PC-3 (cell line): ENCODE measurements around the gene AGTRAP. TPM values are rescaled to one million over a fixed set of nuclear protein-coding genes. Genes with fewer than 3 reads are reported as not detected.
A peak's percentile ranks its signal among the peaks of the same experiment; 100 is the strongest.

Experiments used
- ATAC-seq: fragments of 200-7000 bp; cut with Tn5 transposase; 2 replicates; pipeline ENCODE4 v1.9.1; 2020; ENCODE audit warnings: mild to moderate bottlenecking, moderate library complexity
- BruUV-seq: library from RNA; stranded (reverse); fragments of 400-500 nt; replicated peaks from 2 replicates; lab custom pipeline; 2021; lab: Mats Ljungman, UMichigan
- CTCF ChIA-PET: fragments of 300-600 bp; sonication (Branson Sonifier 250); formaldehyde crosslinking; loops from one replicate; lab custom pipeline; 2022; ENCODE audit warnings: antibody characterized with exemption; lab: Charles Lee
- POLR2A ChIA-PET: fragments of 300-600 bp; sonication (Branson Sonifier 250); formaldehyde crosslinking; loops from one replicate; lab custom pipeline; 2022; ENCODE audit warnings: antibody characterized with exemption; ENCODE audit not compliant: unreplicated experiment; lab: Charles Lee
- DNase-seq: peaks from one replicate; pipeline ENCODE4 v3.0.0-alpha.2; 2015
- H2AFZ ChIP-seq: fragments of 300-600 bp; sonication (generic); 2 replicates; pipeline ENCODE4 v1.6.0; 2016; ENCODE audit warnings: antibody characterized with exemption, low read length
- H3F3A ChIP-seq: fragments of 300-600 bp; sonication (generic); one replicate; pipeline ENCODE4 v1.6.0; 2017; ENCODE audit warnings: antibody characterized with exemption, low read length, control low read depth, mild to moderate bottlenecking; ENCODE audit not compliant: unreplicated experiment
- H3K27ac ChIP-seq: fragments of 300-600 bp; sonication (generic); 2 replicates; pipeline ENCODE4 v1.5.1; 2016; ENCODE audit warnings: mild to moderate bottlenecking, low read length
- H3K27me3 ChIP-seq: fragments of 300-600 bp; sonication (generic); 2 replicates; pipeline ENCODE4 v1.6.1; 2016; ENCODE audit warnings: low read length, mixed read lengths
- H3K36me3 ChIP-seq: fragments of 300-600 bp; sonication (generic); 2 replicates; pipeline ENCODE4 v1.6.1; 2016; ENCODE audit warnings: low read depth, mixed run types, low read length, mixed read lengths
- H3K4me1 ChIP-seq: fragments of 300-600 bp; sonication (generic); 2 replicates; pipeline ENCODE4 v1.5.1; 2016; ENCODE audit warnings: low read length; ENCODE audit not compliant: insufficient read depth
- H3K4me2 ChIP-seq: fragments of 300-600 bp; sonication (generic); 2 replicates; pipeline ENCODE4 v1.6.0; 2016; ENCODE audit warnings: low read length
- H3K4me3 ChIP-seq: fragments of 300-600 bp; sonication (generic); 2 replicates; pipeline ENCODE4 v1.5.1; 2016; ENCODE audit warnings: mild to moderate bottlenecking, low read length, mixed read lengths
- H3K79me2 ChIP-seq: fragments of 300-600 bp; sonication (generic); 2 replicates; pipeline ENCODE4 v1.6.1; 2017; ENCODE audit warnings: low read length, mixed read lengths
- H3K9ac ChIP-seq: fragments of 300-600 bp; sonication (generic); 2 replicates; pipeline ENCODE4 v1.6.0; 2016; ENCODE audit warnings: mild to moderate bottlenecking, low read length
- H3K9me2 ChIP-seq: fragments of 300-600 bp; sonication (generic); replicated peaks from 2 replicates; pipeline ENCODE4 v1.6.1; 2016; ENCODE audit warnings: mixed run types, low read length, mixed read lengths
- H3K9me3 ChIP-seq: fragments of 300-600 bp; sonication (generic); 2 replicates; pipeline ENCODE4 v1.6.1; 2016; ENCODE audit warnings: low read length, mixed read lengths
- H4K20me1 ChIP-seq: fragments of 300-600 bp; sonication (generic); 2 replicates; pipeline ENCODE4 v1.6.1; 2016; ENCODE audit warnings: low read length, mixed read lengths
- CTCF ChIP-seq: fragments of 300-600 bp; sonication (generic); conservative IDR thresholded peaks from 2 replicates; pipeline ENCODE4 v1.5.1; 2017; ENCODE audit warnings: antibody characterized with exemption, low read depth, mild to moderate bottlenecking, low read length
- EZH2 ChIP-seq: fragments of 300-600 bp; sonication (generic); IDR thresholded peaks from one replicate; pipeline ENCODE4 v1.6.1; 2017; ENCODE audit warnings: antibody characterized with exemption, mild to moderate bottlenecking, low read length; ENCODE audit not compliant: unreplicated experiment
- EZH2phosphoT487 ChIP-seq: fragments of 300-600 bp; sonication (generic); IDR thresholded peaks from 2 replicates; pipeline ENCODE4 v1.6.1; 2018; ENCODE audit warnings: mild to moderate bottlenecking, antibody characterized with exemption, low read length, borderline replicate concordance
- intact Hi-C: fragments of 100-400 bp; cut with micrococcal nuclease; formaldehyde crosslinking; loops from 2 replicates; pipeline ENCODE4 v1.9.0; 2023
- total RNA-seq: library from RNA; depleted of rRNA; stranded (reverse); fragments of >200 nt; gene quantifications from 2 replicates; pipeline ENCODE4 v1.2.3, GENCODE V29; 2014

Gene AGTRAP
- total RNA-seq, 1 experiment from 2014 or later: 73.5 TPM

GRCh38 chr1:11691928-11692711, 43.8 kb upstream of the AGTRAP start:
- H2AFZ ChIP-seq: no peak overlapping the region
- H3K4me3 ChIP-seq: no peak overlapping the region
- BruUV-seq: no TSS peak
- no peak overlapping the region for H3K4me2 ChIP-seq
- ChIA-PET POLR2A (no interaction called here), CTCF (no interaction called here)
- H3K79me2 ChIP-seq: no peaks in the 10 kb centered on the region
- H4K20me1 ChIP-seq: no peaks in the 10 kb centered on the region
- H3K27ac ChIP-seq: no peak overlapping the region
- no peaks in the 10 kb centered on the region for H3K9me2 ChIP-seq
- no peaks in the 10 kb centered on the region for H3K9me3 ChIP-seq
- H3K9ac ChIP-seq: no peak overlapping the region
- peaks cover 19% of the 10 kb centered on the region for H3K4me1 ChIP-seq
- no peaks in the 10 kb centered on the region for H3F3A ChIP-seq
- intact Hi-C loops: no loop called here
- no peak for DNase-seq
- H3K27me3 ChIP-seq: peaks cover 24% of the 10 kb centered on the region
- no peaks in the 10 kb centered on the region for H3K36me3 ChIP-seq
- ATAC-seq: no peak
- TF ChIP-seq CTCF: no peak
- no peak for TF ChIP-seq EZH2
- TF ChIP-seq EZH2phosphoT487: no peak

- Histone ChIP-seq H3F3A (no peaks in the 10 kb centered on the region), H3K27ac (no peak overlapping the region), H3K9me2 (no peaks in the 10 kb centered on the region), H3K4me3 (no peak overlapping the region), H3K9me3 (no peaks in the 10 kb centered on the region), H2AFZ (no peak overlapping the region), H3K79me2 (no peaks in the 10 kb centered on the region), H3K9ac (no peak overlapping the region), H3K4me1 (peaks cover 19% of the 10 kb centered on the region), H3K27me3 (peaks cover 24% of the 10 kb centered on the region), H3K36me3 (no peaks in the 10 kb centered on the region), H3K4me2 (peak overlapping the region; percentile 47), H4K20me1 (no peaks in the 10 kb centered on the region)
- BruUV-seq: no TSS peak
- ATAC-seq: peak; percentile 87
- intact Hi-C loops: no loop called here
- ChIA-PET CTCF (interaction anchor here (0.8 kb wide), 1 partner anchor 22 kb away, joined by 4 read pairs; no protein-coding TSS in a partner anchor), POLR2A (no interaction called here)
- TF ChIP-seq EZH2 (no peak), EZH2phosphoT487 (no peak), CTCF (no peak)
- peak; percentile 93 for DNase-seq
These were observed 42.8 kb upstream of the AGTRAP start for GRCh38 chr1:11693024-11693590.

- Histone ChIP-seq H3K9me2 (no peaks in the 10 kb centered on the region), H2AFZ (no peak overlapping the region), H3K9me3 (no peaks in the 10 kb centered on the region), H3K9ac (no peak overlapping the region), H4K20me1 (no peaks in the 10 kb centered on the region), H3K27me3 (peaks cover 24% of the 10 kb centered on the region), H3K36me3 (no peaks in the 10 kb centered on the region), H3K4me2 (no peak overlapping the region), H3K27ac (no peak overlapping the region), H3K4me3 (no peak overlapping the region), H3K4me1 (peaks cover 19% of the 10 kb centered on the region), H3K79me2 (no peaks in the 10 kb centered on the region), H3F3A (no peaks in the 10 kb centered on the region)
- TF ChIP-seq EZH2phosphoT487: no peak
- no peak for TF ChIP-seq EZH2
- no peak for TF ChIP-seq CTCF
- intact Hi-C loops: no loop called here
- no TSS peak for BruUV-seq
- DNase-seq (no peak), ATAC-seq (no peak)
- ChIA-PET CTCF (no interaction called here), POLR2A (no interaction called here)
These were observed 42.0 kb upstream of the AGTRAP start for GRCh38 chr1:11693917-11694316.
